ENCODE results near the gene COPZ2.
"Not testable (repeated sequence)": the region's sequence is repeated elsewhere in the genome, so short reads cannot be mapped to it uniquely, and the experiment has no call there.

COPZ2 gene

GRCh38 chr17:48044851-48045250, 7.3 kb upstream of the COPZ2 start:
- no peak overlapping the region for H3K4me3 ChIP-seq (ENCODE audit: low read depth, low read length)
- H3K27me3 ChIP-seq (ENCODE audit: control insufficient read depth, insufficient read depth, low read length), result peaks cover 4% of the 10 kb centered on the region
- H3K9me3 ChIP-seq (ENCODE audit: control insufficient read depth, insufficient read depth, low read length), result no peaks in the 10 kb centered on the region

GRCh38 chr17:48043176-48043575, 5.6 kb upstream of the COPZ2 start:
- Histone ChIP-seq H3K36me3 (ENCODE audit: control insufficient read depth, insufficient read depth, low read length) (peaks cover 2% of the 10 kb centered on the region), H3K4me1 (ENCODE audit: control insufficient read depth, insufficient read depth, low read length) (no peaks in the 10 kb centered on the region), H3K4me3 (ENCODE audit: low read depth, low read length) (no peak overlapping the region), H3K9ac (ENCODE audit: low read depth, low read length) (no peak overlapping the region), H3K9me3 (ENCODE audit: control insufficient read depth, insufficient read depth, low read length) (no peaks in the 10 kb centered on the region), H3K27me3 (ENCODE audit: control insufficient read depth, insufficient read depth, low read length) (peaks cover 16% of the 10 kb centered on the region)

More at GRCh38 chr17:48044851-48045250, 7.3 kb upstream of the COPZ2 start:
- peaks cover 2% of the 10 kb centered on the region for H3K36me3 ChIP-seq (ENCODE audit: control insufficient read depth, insufficient read depth, low read length)
- peaks cover 2% of the 10 kb centered on the region for H3K4me1 ChIP-seq (ENCODE audit: control insufficient read depth, insufficient read depth, low read length)
- no peak overlapping the region for H3K9ac ChIP-seq (ENCODE audit: low read depth, low read length)

- Histone ChIP-seq H3K27me3 (ENCODE audit: control insufficient read depth, insufficient read depth, low read length) (peaks cover 32% of the 10 kb centered on the region), H3K9ac (ENCODE audit: low read depth, low read length) (no peak overlapping the region), H3K36me3 (ENCODE audit: control insufficient read depth, insufficient read depth, low read length) (no peaks in the 10 kb centered on the region), H3K4me3 (ENCODE audit: low read depth, low read length) (no peak overlapping the region), H3K9me3 (ENCODE audit: control insufficient read depth, insufficient read depth, low read length) (no peaks in the 10 kb centered on the region), H3K4me1 (ENCODE audit: control insufficient read depth, insufficient read depth, low read length) (peaks cover 3% of the 10 kb centered on the region)
Measured at GRCh38 chr17:48038687-48039086, 1.1 kb upstream of the COPZ2 start.

- Histone ChIP-seq H3K4me3 (ENCODE audit: low read depth, low read length) (peak overlapping the region; percentile 45), H3K27me3 (ENCODE audit: control insufficient read depth, insufficient read depth, low read length) (peaks cover 28% of the 10 kb centered on the region), H3K4me1 (ENCODE audit: control insufficient read depth, insufficient read depth, low read length) (peaks cover 3% of the 10 kb centered on the region), H3K36me3 (ENCODE audit: control insufficient read depth, insufficient read depth, low read length) (no peaks in the 10 kb centered on the region), H3K9ac (ENCODE audit: low read depth, low read length) (no peak overlapping the region), H3K9me3 (ENCODE audit: control insufficient read depth, insufficient read depth, low read length) (no peaks in the 10 kb centered on the region)
Measured at GRCh38 chr17:48037838-48038323, 284 bp upstream of the COPZ2 start.

- Histone ChIP-seq H3K27me3 (ENCODE audit: control insufficient read depth, insufficient read depth, low read length) (peaks cover 28% of the 10 kb centered on the region), H3K36me3 (ENCODE audit: control insufficient read depth, insufficient read depth, low read length) (no peaks in the 10 kb centered on the region), H3K9ac (ENCODE audit: low read depth, low read length) (no peak overlapping the region), H3K4me3 (ENCODE audit: low read depth, low read length) (peak overlapping the region; percentile 75), H3K4me1 (ENCODE audit: control insufficient read depth, insufficient read depth, low read length) (peaks cover 3% of the 10 kb centered on the region), H3K9me3 (ENCODE audit: control insufficient read depth, insufficient read depth, low read length) (no peaks in the 10 kb centered on the region)
Measured at GRCh38 chr17:48036693-48037035, 933 bp downstream of the COPZ2 start.

DNA sequence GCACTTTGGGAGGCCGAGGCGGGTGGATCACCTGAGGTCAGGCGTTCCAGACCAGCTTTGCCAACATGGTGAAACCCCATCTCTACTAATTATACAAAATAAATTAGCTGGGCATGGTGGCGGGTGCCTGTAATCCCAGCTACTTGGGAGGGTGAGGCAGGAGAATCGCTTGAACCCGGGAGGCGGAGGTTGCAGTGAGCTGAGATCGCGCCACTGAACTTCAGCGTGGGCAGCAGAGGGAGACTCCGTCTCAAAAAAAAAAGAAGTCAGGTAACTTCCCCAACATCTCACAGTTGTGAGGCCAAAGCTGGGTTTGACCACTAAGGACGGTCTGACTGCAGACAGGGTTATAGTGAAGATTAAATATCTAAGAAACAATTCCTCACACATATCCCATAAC, 2.9 kb downstream of the COPZ2 start:
- H3K9me3 ChIP-seq (ENCODE audit: control insufficient read depth, insufficient read depth, low read length); H3K4me1 ChIP-seq (ENCODE audit: control insufficient read depth, insufficient read depth, low read length); H3K9ac ChIP-seq (ENCODE audit: low read depth, low read length); H3K36me3 ChIP-seq (ENCODE audit: control insufficient read depth, insufficient read depth, low read length); H3K4me3 ChIP-seq (ENCODE audit: low read depth, low read length): not testable (repeated sequence)
- H3K27me3 ChIP-seq (ENCODE audit: control insufficient read depth, insufficient read depth, low read length), result peaks cover 28% of the 10 kb centered on the region

DNA sequence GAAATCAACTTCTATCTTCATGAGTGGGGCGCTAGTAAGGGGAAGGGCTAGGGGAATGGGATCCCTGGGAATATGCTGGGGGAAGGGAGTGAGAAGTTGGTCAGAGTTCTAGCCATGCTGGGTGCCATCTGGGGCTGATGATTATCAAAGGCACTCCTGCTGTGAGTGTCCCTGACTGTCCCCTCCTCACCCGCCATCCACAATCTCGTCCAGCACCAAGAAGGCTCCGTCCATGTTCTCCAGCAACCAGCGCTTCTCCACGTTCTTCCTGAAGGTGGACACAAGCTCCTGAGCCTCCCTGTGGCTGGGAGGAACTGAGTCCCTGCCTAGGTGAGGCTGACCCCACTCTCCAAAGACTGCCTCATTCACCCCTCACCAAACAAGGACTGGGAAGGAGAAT, 5.6 kb downstream of the COPZ2 start:
- no peak overlapping the region for H3K9ac ChIP-seq (ENCODE audit: low read depth, low read length)
- no peaks in the 10 kb centered on the region for H3K36me3 ChIP-seq (ENCODE audit: control insufficient read depth, insufficient read depth, low read length)
- no peaks in the 10 kb centered on the region for H3K9me3 ChIP-seq (ENCODE audit: control insufficient read depth, insufficient read depth, low read length)
- peaks cover 2% of the 10 kb centered on the region for H3K4me1 ChIP-seq (ENCODE audit: control insufficient read depth, insufficient read depth, low read length)
- no peak overlapping the region for H3K4me3 ChIP-seq (ENCODE audit: low read depth, low read length)
- peaks cover 11% of the 10 kb centered on the region for H3K27me3 ChIP-seq (ENCODE audit: control insufficient read depth, insufficient read depth, low read length)

DNA sequence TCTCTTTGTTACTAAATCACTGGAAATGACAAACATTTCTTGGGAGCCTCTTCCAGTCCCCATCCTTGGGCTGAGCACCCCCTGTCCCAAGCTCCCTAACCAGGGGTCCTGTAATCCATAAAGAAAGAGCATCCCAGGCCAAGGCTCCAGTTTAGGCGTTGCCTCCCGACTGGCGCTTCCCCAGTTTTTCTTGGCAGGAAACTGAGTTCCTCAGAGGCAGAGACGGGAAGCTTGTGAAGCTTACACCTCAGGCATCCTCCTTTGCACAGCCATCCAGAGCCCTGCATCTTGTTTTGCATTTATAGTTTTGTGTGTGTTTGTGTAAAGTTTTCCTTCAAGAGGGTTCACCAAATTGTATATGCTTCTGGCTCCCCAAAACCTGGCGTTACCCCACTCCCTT, 7.1 kb downstream of the COPZ2 start:
- Histone ChIP-seq H3K4me1 (ENCODE audit: control insufficient read depth, insufficient read depth, low read length) (peaks cover 11% of the 10 kb centered on the region), H3K4me3 (ENCODE audit: low read depth, low read length) (no peak overlapping the region), H3K9me3 (ENCODE audit: control insufficient read depth, insufficient read depth, low read length) (no peaks in the 10 kb centered on the region), H3K9ac (ENCODE audit: low read depth, low read length) (no peak overlapping the region), H3K36me3 (ENCODE audit: control insufficient read depth, insufficient read depth, low read length) (no peaks in the 10 kb centered on the region), H3K27me3 (ENCODE audit: control insufficient read depth, insufficient read depth, low read length) (peaks cover 14% of the 10 kb centered on the region)

DNA sequence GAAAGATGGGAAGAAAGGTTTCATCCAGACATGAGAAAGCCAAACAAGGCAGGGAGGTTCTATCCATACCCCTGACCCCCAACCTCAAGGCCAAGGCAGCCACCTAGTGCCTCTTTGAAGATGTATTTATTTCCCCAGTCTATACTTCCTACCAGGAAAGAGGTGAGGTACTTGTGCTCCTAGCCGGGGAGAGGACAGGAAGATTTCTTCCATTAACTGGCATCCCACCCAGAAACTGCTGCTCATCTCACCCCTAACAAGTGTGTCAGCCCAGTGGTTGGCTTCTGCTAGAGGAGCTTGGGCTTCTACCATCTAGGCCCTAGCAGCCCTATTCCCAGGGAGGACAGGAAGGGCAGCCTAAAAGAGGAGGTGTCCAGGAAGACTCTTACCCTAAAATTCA, 8.9 kb downstream of the COPZ2 start:
- H3K27me3 ChIP-seq (ENCODE audit: control insufficient read depth, insufficient read depth, low read length), result peaks cover 27% of the 10 kb centered on the region
- no peak overlapping the region for H3K9ac ChIP-seq (ENCODE audit: low read depth, low read length)
- H3K4me1 ChIP-seq (ENCODE audit: control insufficient read depth, insufficient read depth, low read length), result peaks cover 15% of the 10 kb centered on the region
- H3K36me3 ChIP-seq (ENCODE audit: control insufficient read depth, insufficient read depth, low read length), result no peaks in the 10 kb centered on the region
- H3K9me3 ChIP-seq (ENCODE audit: control insufficient read depth, insufficient read depth, low read length), result no peaks in the 10 kb centered on the region
- no peak overlapping the region for H3K4me3 ChIP-seq (ENCODE audit: low read depth, low read length)

- no peak overlapping the region for H3K4me3 ChIP-seq (ENCODE audit: low read depth, low read length)
- no peaks in the 10 kb centered on the region for H3K36me3 ChIP-seq (ENCODE audit: control insufficient read depth, insufficient read depth, low read length)
- H3K9ac ChIP-seq (ENCODE audit: low read depth, low read length), result peak overlapping the region; percentile 4
- H3K4me1 ChIP-seq (ENCODE audit: control insufficient read depth, insufficient read depth, low read length), result peaks cover 19% of the 10 kb centered on the region
- no peaks in the 10 kb centered on the region for H3K9me3 ChIP-seq (ENCODE audit: control insufficient read depth, insufficient read depth, low read length)
- peaks cover 27% of the 10 kb centered on the region for H3K27me3 ChIP-seq (ENCODE audit: control insufficient read depth, insufficient read depth, low read length)
Measured at GRCh38 chr17:48027322-48027981, 10.1 kb downstream of the COPZ2 start.

GRCh38 chr17:48026502-48027321, 10.9 kb downstream of the COPZ2 start:
- Histone ChIP-seq H3K9ac (ENCODE audit: low read depth, low read length) (peak overlapping the region; percentile 47), H3K27me3 (ENCODE audit: control insufficient read depth, insufficient read depth, low read length) (peaks cover 27% of the 10 kb centered on the region)

More at GRCh38 chr17:48026502-48027321, 10.9 kb downstream of the COPZ2 start:
- Histone ChIP-seq H3K9me3 (ENCODE audit: control insufficient read depth, insufficient read depth, low read length) (no peaks in the 10 kb centered on the region), H3K4me1 (ENCODE audit: control insufficient read depth, insufficient read depth, low read length) (peaks cover 19% of the 10 kb centered on the region), H3K36me3 (ENCODE audit: control insufficient read depth, insufficient read depth, low read length) (no peaks in the 10 kb centered on the region), H3K4me3 (ENCODE audit: low read depth, low read length) (peak overlapping the region; percentile 95)
